Endothelial cell of umbilical vein (primary cell): ENCODE measurements around the gene LATS1. TPM values are rescaled to one million over a fixed set of nuclear protein-coding genes. Genes with fewer than 3 reads are reported as not detected.

Experiments
- BruUV-seq: library from RNA; stranded (reverse); fragments of 400-500 nt; replicated peaks from 2 replicates; lab custom pipeline; 2021; lab: Mats Ljungman, UMichigan
- CTCF ChIA-PET: fragments of 300-600, 350-600 bp; sonication (Branson Sonifier 250); formaldehyde crosslinking; loops from one replicate; lab custom pipeline; 2021; ENCODE audit warnings: antibody characterized with exemption, inconsistent platforms; lab: Charles Lee
- POLR2A ChIA-PET: fragments of 300-600, 350-600 bp; sonication (Branson Sonifier 250); formaldehyde crosslinking; loops from one replicate; lab custom pipeline; 2021; ENCODE audit warnings: antibody characterized with exemption, inconsistent platforms; lab: Charles Lee
- DNase-seq: peaks from one replicate; pipeline ENCODE4 v3.0.0-alpha.2; 2011; ENCODE audit warnings: low read depth, low spot score
- FAIRE-seq: peaks from 2 replicates; lab custom pipeline; 2011; peaks lifted over from hg19 to GRCh38; lab: Jason Lieb, UNC
- H2AFZ ChIP-seq: 2 replicates; pipeline ENCODE4 v1.6.0; 2012; ENCODE audit warnings: low read depth, low read length, control low read depth, inconsistent platforms
- H3K27ac ChIP-seq: 2 replicates; pipeline ENCODE4 v1.5.1; 2011; ENCODE audit warnings: low read depth, mild to moderate bottlenecking, control low read depth, low read length, moderate library complexity; ENCODE audit not compliant: insufficient read depth
- H3K27me3 ChIP-seq, 2 experiments: 2 replicates each; pipeline versions ENCODE4 v1.6.0 to v1.6.1; 2011; ENCODE audit warnings: low read length in 2 of 2, mixed read lengths in 1 of 2; ENCODE audit not compliant: control insufficient read depth in 2 of 2, insufficient read depth in 2 of 2
- H3K36me3 ChIP-seq, 2 experiments: 2 replicates in 1 of 2; 3 replicates in 1 of 2; pipeline ENCODE4 v1.5.1; 2011; ENCODE audit warnings: low read length in 2 of 2, mild to moderate bottlenecking in 1 of 2, moderate library complexity in 1 of 2; ENCODE audit not compliant: control insufficient read depth in 2 of 2, insufficient read depth in 2 of 2; ENCODE audit errors: extremely low read depth in 1 of 2
- H3K4me1 ChIP-seq: 3 replicates; pipeline ENCODE4 v1.5.1; 2011; ENCODE audit warnings: mild to moderate bottlenecking, low read length; ENCODE audit not compliant: control insufficient read depth, insufficient read depth; ENCODE audit errors: extremely low read depth
- H3K4me2 ChIP-seq: 2 replicates; pipeline ENCODE4 v1.6.1; 2011; ENCODE audit warnings: low read length, control low read depth, mixed read lengths; ENCODE audit not compliant: insufficient read depth
- H3K4me3 ChIP-seq, 3 experiments: fragments of 200-600 bp in 1 of 3; sonication (generic), shearing (Covaris generic) in 1 of 3; replicated peaks in 1 of 3; 2 replicates each; pipeline ENCODE4 v1.5.1; 2011 to 2016; ENCODE audit warnings: control low read depth in 3 of 3, low read length in 3 of 3, mild to moderate bottlenecking in 2 of 3, inconsistent platforms in 1 of 3, low read depth in 1 of 3, moderate library complexity in 1 of 3; ENCODE audit not compliant: insufficient read depth in 1 of 3
- H3K79me2 ChIP-seq: 2 replicates; pipeline ENCODE4 v1.6.0; 2012; ENCODE audit warnings: low read length, inconsistent platforms; ENCODE audit not compliant: control insufficient read depth, insufficient read depth
- H3K9ac ChIP-seq: replicated peaks from 2 replicates; pipeline ENCODE3; 2011; ENCODE audit warnings: low read length, control low read depth; ENCODE audit not compliant: insufficient read depth; ENCODE audit errors: extremely low read depth
- H3K9me1 ChIP-seq: replicated peaks from 3 replicates; pipeline ENCODE4 v1.6.0; 2011; ENCODE audit warnings: mild to moderate bottlenecking, low read length; ENCODE audit not compliant: control insufficient read depth, insufficient read depth; ENCODE audit errors: extremely low read depth
- H3K9me3 ChIP-seq: replicated peaks from 2 replicates; pipeline ENCODE4 v1.5.1; 2012; ENCODE audit warnings: low read length, inconsistent platforms; ENCODE audit not compliant: control insufficient read depth, insufficient read depth
- H4K20me1 ChIP-seq: replicated peaks from 2 replicates; pipeline ENCODE3; 2011; ENCODE audit warnings: mild to moderate bottlenecking, low read length; ENCODE audit not compliant: control insufficient read depth, insufficient read depth; ENCODE audit errors: extremely low read depth
- EZH2 ChIP-seq: IDR thresholded peaks from 2 replicates; pipeline ENCODE4 v1.6.1; 2012; ENCODE audit warnings: borderline replicate concordance, low read depth, mild to moderate bottlenecking, moderate library complexity, low read length, inconsistent platforms; ENCODE audit not compliant: severe bottlenecking
- FOS ChIP-seq: IDR thresholded peaks from 2 replicates; pipeline ENCODE4 v1.6.1; 2011; ENCODE audit warnings: mild to moderate bottlenecking, low read length, moderate library complexity, borderline replicate concordance; ENCODE audit not compliant: insufficient read depth
- GATA2 ChIP-seq: IDR thresholded peaks from 2 replicates; pipeline ENCODE4 v1.7.0; 2011; ENCODE audit warnings: low read depth, mild to moderate bottlenecking, moderate library complexity, mixed read lengths, low read length; ENCODE audit not compliant: insufficient read length, insufficient read depth
- JUN ChIP-seq: IDR thresholded peaks from 2 replicates; pipeline ENCODE4 v1.6.1; 2011; ENCODE audit warnings: borderline replicate concordance, low read depth; ENCODE audit not compliant: insufficient read length, insufficient read depth
- MAX ChIP-seq: IDR thresholded peaks from 2 replicates; pipeline ENCODE4 v1.6.1; 2011; ENCODE audit not compliant: insufficient read depth, insufficient read length
- MYC ChIP-seq: IDR thresholded peaks from one replicate; pipeline ENCODE4 v1.6.1; 2011; ENCODE audit warnings: mild to moderate bottlenecking, low read depth, low read length
- POLR2AphosphoS5 ChIP-seq: IDR thresholded peaks from 2 replicates; pipeline ENCODE4 v1.6.1; 2012; ENCODE audit warnings: low read depth, mild to moderate bottlenecking, control low read depth, low read length, moderate library complexity; ENCODE audit not compliant: insufficient read depth
- dilution Hi-C: fragments of 300-500 bp; cut with MboI; formaldehyde crosslinking; loops from one replicate; pipeline ENCODE4 v1.15.0; 2019; ENCODE audit warnings: low sequenced_read_pairs; ENCODE audit not compliant: extremely low pct_ligation_motif_present
- intact Hi-C: fragments of 100-400 bp; cut with micrococcal nuclease; formaldehyde crosslinking; loops from one replicate; pipeline ENCODE4 v1.10.0; 2022
- polyA plus RNA-seq, 4 experiments: library from polyadenylated mRNA; depleted of rRNA in 3 of 4; stranded (reverse) in 3 of 4; unstranded in 1 of 4; fragments of >200 nt; gene quantifications; 2 replicates each; pipeline versions ENCODE4 v1.2.1 to v1.2.3, GENCODE V29; 2011 to 2012; ENCODE audit warnings: missing spikeins in 1 of 4
- total RNA-seq: library from RNA; stranded (reverse); gene quantifications from 2 replicates; pipeline ENCODE4 v1.2.3, GENCODE V29; 2021

The LATS1 gene
- total and polyA plus RNA-seq, 2 donors (not counting 3 experiments of a cell fraction or from before 2014, with no cell fraction given): 8.4 to 27.6 TPM

GRCh38 chr6:149614337-149614736, 103.6 kb downstream of the LATS1 start:
- CTCF ChIA-PET: interaction anchor here (1.5 kb wide), 1 partner anchor 13 kb away, joined by 3 read pairs; no protein-coding TSS in a partner anchor
- Histone ChIP-seq H3K79me2 (no peaks in the 10 kb centered on the region), H2AFZ (no peak overlapping the region), H3K9ac (no peak overlapping the region), H3K9me1 (no peaks in the 10 kb centered on the region), H4K20me1 (no peaks in the 10 kb centered on the region), H3K36me3 (no peaks in the 10 kb centered on the region), H3K4me1 (no peaks in the 10 kb centered on the region), H3K27me3 (no peaks in the 10 kb centered on the region), H3K4me2 (no peak overlapping the region), H3K9me3 (no peaks in the 10 kb centered on the region), H3K4me3 (no peak overlapping the region), H3K27ac (no peak overlapping the region)
- FAIRE-seq (no peak), DNase-seq (no peak)
- intact Hi-C loops: no loop called here
- POLR2A ChIA-PET: no interaction called here
- no peak for TF ChIP-seq JUN
- TF ChIP-seq MAX: no peak
- TF ChIP-seq POLR2AphosphoS5: no peak
- TF ChIP-seq GATA2: no peak
- TF ChIP-seq EZH2: no peak
- TF ChIP-seq FOS: no peak
- TF ChIP-seq MYC: no peak
- dilution Hi-C loops: no loop called here
- BruUV-seq: no TSS peak
